ENCODE results near the gene RAPGEF1.
A peak's percentile ranks its signal among the peaks of the same experiment; 100 is the strongest.

Gene RAPGEF1

GRCh38 chr9:131745610-131746009, 5.7 kb upstream of the RAPGEF1 start:
- DNase-seq, result no peak

- DNase-seq, result peak; percentile 95
These were observed 4.9 kb upstream of the RAPGEF1 start for GRCh38 chr9:131744720-131745201.

GRCh38 chr9:131744171-131744719, 4.4 kb upstream of the RAPGEF1 start:
- DNase-seq, result peak; percentile 86

GRCh38 chr9:131743501-131743900, 3.6 kb upstream of the RAPGEF1 start:
- DNase-seq, result no peak

GRCh38 chr9:131743096-131743495, 3.2 kb upstream of the RAPGEF1 start:
- DNase-seq, result no peak

- no peak for DNase-seq
These were observed 1.0 kb upstream of the RAPGEF1 start for GRCh38 chr9:131740898-131741297.

GRCh38 chr9:131739133-131739958, 530 bp downstream of the RAPGEF1 start:
- DNase-seq, result no peak

GRCh38 chr9:131738293-131739132, 1.4 kb downstream of the RAPGEF1 start:
- DNase-seq, result peak; percentile 81

DNA sequence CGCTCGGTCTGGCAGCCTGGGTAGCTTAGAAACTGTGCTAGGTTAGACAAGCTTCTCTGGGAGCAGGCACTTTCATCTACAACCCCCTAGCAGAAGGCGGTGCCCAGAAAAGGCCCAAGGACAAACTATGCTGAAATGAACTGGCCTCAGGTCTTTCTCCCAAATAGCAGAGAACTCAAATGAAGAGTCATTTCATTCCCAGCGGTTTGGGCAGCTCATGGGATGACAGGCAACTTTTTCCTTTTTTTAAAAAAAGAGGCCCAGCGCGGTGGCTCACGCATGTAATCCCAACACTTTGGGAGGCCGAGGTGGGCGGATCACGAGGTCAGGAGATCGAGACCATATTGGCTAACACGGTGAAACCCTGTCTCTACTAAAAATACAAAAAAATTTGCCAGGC, 2.5 kb downstream of the RAPGEF1 start:
- DNase-seq, result no peak

GRCh38 chr9:131736431-131736830, 3.4 kb downstream of the RAPGEF1 start:
- DNase-seq, result no peak

DNA sequence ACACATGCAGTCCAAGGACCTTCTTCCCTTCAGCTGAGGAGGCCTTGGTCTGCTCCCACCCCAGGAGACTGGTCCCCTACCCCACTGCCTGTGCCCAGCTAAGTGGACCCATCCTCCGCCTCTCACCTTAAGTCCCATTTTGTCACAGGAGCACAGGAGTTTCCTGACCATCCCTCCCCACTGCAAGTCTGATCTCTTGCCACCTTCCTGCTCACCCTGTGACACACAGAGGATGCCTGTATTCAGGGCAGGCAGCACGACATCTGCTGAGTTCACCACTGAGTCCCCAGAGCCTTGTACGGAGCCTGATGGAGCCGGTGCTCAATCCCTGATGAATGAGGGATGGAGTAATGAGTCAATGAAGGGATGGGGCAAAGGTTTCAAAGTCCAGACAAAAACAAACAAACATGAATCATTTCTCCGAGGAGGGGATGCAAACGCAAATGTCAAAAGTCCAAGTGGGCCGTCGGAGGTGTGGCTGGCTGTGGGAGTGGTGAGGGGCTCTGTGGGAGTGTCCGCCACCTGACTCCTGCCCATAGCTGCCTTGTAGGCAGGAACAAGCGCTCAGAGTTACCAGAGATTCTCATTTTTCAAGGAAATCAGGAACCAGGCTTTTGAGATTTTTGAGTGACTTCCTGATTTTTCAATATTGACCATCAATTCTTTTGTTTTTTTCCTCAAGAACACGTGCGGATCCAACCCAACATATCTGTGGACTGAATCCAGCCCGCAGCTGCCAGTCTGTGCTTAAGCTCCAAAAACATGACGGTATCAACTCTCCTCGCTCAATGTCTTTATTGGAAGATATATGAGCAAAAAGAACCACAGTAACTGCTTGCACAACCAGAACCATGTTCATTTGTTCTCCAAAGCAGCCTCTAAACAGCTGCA, 4.4 kb downstream of the RAPGEF1 start:
- no peak for DNase-seq

DNA sequence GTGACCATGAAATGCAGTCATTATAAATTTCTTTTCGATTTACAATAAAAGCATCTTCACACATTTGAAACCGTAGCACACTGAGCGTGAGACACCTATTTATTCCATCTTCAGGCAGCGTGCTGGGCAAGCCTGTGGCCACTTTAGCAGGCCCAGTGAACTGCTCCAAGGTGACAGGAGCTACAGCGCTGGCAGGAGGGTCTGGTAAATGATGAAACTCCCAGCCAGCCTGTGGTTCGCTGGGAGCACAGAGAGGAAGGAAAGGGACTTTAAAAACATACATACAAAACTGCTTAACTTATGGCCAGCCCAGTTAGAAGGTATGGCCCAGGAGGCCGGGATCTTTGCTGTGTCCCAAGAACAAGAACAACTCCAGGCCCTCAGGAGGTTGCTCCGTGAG, 5.1 kb downstream of the RAPGEF1 start:
- DNase-seq, result no peak

GRCh38 chr9:131734165-131734610, 5.7 kb downstream of the RAPGEF1 start:
- no peak for DNase-seq

DNA sequence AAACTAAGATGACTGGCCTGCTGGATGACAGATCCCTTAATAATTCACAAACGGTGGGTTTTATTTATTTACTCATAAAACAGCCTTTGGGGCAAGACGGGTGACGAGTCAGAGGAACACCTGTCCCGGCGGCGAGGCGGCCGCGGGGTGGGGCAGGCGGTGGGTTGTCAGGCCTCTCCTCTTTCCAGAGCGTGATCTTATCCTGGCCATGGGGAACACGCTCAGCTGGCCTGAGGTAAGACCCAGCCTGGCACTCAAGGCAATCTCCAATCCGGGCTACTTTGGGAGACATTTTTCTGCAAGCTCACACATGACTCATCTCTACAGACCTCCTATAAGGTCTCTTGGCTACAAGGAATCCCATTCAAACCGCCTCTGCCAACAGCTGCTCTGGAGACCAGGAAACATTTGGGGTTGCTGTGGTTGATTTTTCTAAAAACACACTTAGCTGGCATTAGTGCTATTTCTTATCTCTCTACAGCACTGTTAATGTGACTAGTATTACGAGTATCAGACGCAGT, 6.3 kb downstream of the RAPGEF1 start:
- peak; percentile 97 for DNase-seq

GRCh38 chr9:131732636-131733289, 7.1 kb downstream of the RAPGEF1 start:
- DNase-seq, result no peak

GRCh38 chr9:131732061-131732526, 7.8 kb downstream of the RAPGEF1 start:
- DNase-seq, result no peak

GRCh38 chr9:131731644-131732043, 8.2 kb downstream of the RAPGEF1 start:
- DNase-seq, result no peak

DNA sequence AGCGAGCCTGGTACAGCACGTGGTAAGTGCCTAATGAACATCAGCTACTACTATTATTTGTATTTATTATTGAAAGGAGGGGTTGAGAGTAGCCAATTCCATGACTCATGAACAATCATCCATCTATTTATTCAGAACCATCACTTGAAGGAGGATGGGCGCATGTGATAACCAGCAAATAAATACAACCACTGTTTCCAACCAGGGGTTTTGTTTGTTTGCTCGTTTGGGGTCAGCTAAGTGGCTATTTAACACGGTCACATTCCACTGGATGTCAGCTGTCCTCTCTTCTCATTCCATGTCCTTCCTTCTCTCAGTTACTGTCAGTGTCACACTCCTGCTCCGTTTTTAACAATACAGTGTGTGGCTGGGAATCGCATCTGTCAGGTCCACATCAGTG, 8.6 kb downstream of the RAPGEF1 start:
- no peak for DNase-seq

DNA sequence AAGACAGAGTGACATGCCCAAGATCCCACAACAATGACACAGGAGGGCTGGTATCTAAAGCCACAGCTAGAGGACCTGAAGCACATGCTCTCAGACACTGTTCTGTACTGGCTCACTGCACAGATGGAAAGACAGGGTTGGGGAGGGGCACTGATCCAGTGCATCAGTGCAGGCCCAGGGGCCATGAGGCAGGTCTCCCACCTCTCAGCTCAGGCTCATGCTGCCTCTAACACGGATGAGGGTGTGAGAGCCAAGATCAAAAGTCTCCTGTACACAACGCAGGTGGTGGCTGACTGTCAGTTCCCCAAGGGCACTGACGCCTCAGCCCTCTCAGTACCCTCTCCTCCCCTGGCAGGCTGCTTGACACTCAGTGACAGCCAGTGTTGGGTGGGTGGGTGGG, 10.9 kb downstream of the RAPGEF1 start:
- DNase-seq, result no peak

DNA sequence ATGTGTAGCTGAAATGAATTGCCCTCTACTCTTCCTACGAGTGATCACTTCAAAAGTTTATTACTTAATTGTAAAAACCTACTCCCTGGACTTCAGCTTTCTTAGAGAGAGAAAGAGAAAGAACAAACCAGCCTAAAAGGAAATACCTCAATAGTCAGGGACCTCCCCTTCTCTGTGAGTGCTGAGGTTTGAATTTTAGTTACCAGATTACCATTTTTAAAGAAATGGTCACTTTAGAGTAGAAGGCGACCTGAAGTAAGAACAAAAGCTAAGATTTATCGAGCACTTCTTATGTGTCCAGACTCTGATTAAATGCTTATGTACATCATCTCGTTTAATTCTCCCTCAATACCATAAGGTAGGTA, 11.3 kb downstream of the RAPGEF1 start:
- no peak for DNase-seq

DNA sequence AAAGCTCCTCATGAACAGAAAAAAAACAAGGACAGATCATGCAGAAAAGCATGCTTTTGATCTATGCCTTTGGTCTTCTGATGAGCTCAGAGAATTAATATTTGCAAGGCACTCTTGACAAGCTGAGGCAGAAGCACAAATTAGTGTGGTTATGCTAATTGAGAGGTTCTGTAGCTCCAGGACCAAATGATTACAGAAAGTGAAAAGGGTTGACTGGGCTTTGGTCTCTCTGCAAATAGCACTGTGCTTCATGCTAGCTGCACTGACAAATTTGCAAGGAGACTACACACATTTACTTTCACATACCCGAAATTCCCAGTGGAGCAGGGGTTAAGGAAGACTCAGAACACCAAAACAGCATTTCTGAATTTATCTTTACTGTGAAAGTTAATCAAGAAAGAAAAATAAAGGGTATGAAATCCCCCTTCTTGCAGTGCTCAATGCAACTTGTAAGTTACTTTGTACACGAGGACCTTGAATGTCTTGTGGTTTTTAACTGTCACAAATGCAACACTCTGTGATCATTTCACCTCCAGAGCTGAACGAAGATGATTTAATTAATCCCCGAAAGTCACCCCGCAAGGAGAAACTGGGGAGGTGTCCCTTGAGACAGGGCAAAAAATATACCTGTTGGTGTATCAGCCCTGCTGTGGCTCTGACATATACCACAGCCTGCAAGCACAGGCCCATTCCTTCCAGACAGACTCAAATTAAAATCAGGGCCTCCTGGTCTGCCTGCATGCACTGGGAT, 11.9 kb downstream of the RAPGEF1 start:
- DNase-seq, result no peak
